HG02763 (cell line): ENCODE data around the gene RGS17.

Experiments
- ATAC-seq: cut with Tn5 transposase; IDR thresholded peaks from one replicate; pipeline ENCODE4 v1.9.1; 2021; ENCODE audit warnings: mild to moderate bottlenecking, moderate library complexity; ENCODE audit not compliant: unreplicated experiment

The RGS17 gene

DNA sequence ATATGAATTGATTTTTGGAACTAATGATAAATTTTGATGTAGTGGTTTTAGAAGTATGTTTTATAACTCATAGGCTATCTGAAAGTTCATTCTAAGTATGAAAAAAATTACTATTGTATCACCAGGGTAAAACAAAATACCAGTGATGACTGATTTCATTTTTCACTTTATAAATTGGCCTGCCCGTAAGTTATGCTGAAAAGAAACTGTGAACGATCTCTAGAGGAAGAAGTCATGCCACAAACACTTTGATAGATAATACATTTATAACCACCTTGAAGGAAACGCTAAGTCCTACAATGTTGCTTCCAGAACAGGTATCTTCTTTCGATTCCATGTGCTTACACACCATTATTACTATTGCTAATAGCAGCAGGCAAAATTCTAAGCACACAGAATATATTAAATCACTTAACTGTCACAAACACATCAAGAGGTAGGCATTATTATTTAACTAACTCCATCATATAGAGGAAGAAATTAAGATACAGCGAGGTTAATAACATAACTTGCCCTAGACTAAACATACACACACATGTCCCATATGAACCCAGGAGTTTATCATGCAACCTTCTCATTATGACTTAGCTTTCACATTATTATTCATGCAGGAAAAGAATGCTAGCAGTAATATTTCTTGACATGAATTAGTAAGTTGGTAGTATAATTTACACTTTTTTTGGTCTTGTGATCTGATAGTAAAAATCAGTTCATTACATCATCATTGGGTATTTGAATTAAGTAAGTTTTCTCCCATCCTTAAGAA, 44.7 kb downstream of the RGS17 start:
- ATAC-seq: no peak

DNA sequence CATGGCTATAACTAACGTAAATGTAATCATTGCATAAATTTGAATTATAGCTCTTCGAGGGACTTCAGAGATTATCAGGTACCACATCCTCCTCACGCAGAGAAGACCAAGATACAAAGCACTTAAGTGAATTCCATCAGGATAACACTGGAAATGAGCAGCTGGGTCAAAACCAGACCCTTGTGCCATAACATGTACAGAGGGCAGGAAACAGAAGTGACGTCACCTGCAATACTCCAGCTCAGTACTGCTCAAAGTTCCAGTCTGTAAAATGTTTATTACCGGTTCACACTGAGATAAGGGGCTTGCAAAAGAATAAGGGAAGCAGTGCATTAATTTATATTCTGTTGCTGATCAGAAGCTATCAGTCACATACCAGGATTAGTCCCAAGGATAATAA, 45.8 kb downstream of the RGS17 start:
- ATAC-seq: no peak

DNA sequence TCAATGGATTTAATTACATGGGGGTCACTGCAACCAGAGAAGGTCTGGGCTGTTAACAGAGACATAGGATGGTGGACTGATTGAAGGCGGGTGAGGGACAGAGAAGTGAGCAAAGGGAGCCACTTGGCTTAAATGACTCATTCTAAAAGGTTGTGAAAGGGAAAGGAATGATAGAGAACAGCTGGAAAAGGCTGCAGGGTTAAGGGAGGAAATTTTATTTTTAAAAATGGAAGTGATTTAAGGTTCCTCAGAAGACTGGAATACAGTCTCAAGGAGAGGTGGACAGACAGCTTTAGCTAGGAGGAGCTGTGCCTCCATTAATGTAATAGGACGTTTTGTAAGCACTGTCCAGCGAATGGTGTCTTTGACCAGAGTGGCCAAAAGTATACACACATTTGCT, 46.7 kb downstream of the RGS17 start:
- ATAC-seq: no peak

DNA sequence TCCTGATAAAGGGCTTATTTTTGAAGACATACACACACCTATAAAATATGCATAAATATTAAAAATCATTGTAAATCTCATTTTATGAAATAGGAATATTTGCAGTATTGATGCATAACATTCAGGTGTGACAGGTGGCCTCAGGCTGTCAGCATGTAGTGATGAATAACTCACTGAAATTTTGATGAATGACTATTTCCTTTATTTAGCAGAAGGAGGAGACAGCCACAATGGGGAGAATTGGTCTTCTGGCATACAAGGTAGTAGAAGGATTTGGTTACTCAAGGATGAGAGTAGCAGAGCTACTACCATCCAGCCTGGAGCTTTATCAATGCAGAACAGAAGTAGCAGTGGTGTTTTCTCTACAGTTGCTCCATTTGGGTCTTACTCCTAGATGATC, 47.2 kb downstream of the RGS17 start:
- no peak for ATAC-seq

DNA sequence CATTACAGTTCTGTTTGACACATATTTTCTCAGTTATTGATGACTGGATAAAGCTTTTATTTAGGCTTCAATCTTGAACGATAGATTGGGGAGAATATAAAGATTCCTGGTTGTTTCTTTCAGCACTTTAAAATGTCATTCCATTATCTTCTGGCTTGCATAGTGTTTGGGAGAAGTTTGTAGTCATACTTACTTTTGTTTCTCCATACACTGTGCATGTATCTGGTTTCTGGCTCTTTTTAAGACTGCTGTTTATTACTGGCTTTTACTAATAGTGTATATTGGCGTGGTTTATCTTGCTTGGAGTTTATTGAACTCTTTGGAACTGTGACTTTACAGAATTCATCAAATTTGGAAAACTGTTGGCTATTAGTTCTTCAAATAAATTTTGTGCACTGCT, 49.2 kb downstream of the RGS17 start:
- no peak for ATAC-seq

DNA sequence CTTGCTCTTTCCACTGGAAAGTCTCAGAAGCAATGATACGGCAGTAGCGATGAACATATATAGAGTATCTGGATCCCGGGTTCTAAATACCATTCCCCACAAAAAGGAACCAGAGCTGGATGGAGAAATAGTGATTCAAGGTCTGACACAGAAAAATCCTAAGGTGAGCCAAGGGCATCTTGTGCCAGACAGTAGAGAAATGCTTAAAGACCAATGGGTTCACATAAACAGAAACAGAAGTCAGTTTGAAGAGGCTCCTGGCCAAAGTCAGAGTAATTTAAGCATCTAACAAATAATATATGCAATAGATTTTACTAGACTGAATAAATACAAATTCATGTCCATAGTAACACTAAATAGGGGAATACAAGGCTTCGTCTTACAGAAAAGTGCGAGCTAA, 54.7 kb downstream of the RGS17 start:
- no peak for ATAC-seq

DNA sequence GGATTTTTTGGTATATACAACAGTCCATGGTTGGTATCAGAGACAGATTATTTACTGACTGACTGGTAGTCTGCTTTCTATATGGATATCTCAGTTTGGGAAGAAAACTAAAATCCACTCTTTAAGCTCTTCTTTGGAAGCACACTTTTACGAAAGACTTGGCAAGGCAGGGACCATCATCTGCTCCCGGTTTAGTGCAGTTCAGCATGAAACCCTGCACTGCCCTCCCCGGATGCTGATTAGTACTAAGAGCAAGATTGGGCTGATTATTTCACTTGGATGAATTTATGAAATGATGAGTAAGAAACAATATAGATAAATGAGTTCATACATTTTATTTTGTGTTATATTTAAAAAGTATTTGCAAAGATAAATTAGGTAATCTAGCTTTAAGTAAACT, 56.3 kb downstream of the RGS17 start:
- ATAC-seq: no peak

DNA sequence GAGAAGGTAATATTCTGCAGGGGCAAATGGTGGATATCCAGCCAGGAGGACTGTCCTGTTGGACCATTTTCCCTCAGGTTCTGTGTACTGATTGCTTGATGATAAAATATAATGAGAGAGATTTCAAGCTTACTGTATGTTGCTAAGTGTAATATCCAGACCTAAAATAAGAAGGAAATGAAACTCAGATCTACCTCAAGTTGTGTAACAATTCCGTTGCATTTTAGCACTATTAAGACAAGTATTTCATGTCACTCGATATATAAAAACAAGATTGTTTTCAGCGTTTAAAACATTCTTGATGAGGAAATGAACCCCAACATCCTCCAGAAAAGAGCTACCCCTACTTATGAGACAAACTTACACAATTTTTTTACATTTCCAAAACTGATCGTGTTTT, 57.2 kb downstream of the RGS17 start:
- ATAC-seq: no peak

DNA sequence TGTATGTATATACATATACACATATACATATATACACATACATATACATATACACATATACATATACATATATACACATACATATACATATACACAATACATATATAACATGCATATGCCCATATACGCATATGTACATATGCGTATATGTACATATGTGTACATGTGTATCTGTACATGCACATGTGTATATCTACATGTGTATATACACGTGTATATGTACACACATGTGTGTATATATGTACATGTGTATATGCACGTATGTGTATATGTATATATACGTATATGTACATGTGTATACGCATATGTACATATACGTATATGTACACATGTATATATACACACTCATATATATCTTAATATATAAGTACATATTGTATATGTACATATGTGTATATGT, 60.3 kb downstream of the RGS17 start:
- no peak for ATAC-seq

DNA sequence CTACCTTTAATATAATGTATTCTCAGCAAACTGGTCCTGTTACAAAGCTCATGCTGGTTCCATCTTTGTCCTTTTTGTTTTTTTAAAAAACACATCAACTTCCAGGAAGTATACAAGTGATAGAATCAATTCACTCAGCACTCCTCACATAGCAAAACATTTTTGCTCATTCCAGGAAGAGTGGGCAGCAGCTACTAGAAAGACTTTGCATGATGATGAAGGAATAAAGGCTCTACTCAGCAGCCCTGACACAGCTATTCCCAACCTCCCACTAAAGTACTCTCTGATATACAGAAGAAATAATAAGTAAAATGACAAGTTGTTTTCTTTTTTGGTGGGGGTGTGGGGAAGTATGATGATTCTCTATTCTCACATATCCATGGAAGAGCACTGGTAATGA, 61.2 kb downstream of the RGS17 start:
- no peak for ATAC-seq

DNA sequence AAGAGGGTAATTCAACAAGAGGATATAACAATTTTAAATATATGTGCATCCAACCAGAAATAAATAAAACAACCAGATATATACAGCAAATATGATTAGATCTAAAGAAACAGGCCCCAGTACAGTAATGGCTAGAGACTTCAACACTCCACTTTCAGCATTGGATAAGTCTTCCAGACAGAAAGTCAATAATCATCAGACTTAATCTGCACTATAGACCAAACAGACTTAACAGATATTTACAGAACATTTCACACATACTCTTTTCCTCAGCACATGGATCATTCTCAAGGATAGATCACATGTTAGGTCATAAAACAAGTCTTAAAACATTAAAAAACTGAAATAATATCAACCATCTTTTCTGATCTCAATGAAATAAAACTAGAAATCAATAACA, 65.9 kb downstream of the RGS17 start:
- ATAC-seq: no peak

DNA sequence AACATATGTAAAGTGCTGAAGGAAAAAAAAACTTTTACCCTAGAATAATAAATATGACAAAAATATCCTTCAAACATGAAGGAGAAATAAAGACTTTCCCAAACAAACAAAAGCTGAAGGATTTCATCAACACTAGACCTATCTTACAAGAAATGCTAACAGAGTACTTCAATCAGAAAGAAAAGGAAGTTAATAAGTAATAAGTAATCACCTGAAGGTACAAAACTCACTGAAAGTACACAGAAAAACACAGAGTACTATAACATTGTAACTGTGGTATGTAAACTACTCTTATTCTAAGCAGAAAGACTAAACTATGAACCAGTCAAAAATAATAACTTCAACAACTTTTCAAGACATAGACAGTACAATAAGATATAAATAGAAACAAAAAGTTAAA, 67.1 kb downstream of the RGS17 start:
- no peak for ATAC-seq

DNA sequence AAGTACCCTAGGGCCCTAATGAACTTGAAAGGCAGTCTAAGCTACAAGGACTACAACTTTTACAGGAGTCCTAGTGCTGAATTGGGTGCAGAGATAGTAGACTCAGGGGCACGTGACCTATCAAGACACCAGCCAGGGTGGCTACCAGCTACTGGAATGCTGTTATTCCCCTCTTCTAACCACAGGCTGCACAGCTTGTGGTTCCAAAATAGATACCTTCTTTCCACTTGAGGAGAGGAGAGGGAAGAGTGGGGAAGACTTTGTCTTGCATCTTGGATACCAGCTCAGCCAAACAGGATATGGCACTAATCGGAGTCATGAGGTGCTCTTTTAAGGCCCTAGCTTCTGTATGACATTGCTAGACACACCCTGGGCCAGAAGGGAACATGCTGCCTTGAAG, 68.6 kb downstream of the RGS17 start:
- no peak for ATAC-seq

DNA sequence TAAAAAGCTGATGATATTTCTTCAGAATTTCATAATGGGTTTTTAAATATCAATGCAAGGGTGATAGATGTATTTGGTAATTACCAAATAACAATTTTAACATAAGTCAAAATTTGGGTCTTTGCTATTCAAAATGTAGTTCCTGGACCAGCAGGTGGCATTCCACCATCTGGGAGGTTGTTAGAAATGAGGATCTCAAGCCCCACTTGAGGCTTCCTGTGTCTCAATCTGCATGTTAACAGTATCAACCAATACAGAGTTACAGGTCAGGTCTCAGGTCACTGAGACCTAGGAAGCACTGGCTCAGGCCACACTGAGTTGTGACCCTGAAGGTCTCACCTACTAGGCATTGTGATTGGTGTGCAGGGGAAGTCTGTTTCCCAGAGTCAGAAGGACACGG, 71.3 kb downstream of the RGS17 start:
- ATAC-seq: no peak

DNA sequence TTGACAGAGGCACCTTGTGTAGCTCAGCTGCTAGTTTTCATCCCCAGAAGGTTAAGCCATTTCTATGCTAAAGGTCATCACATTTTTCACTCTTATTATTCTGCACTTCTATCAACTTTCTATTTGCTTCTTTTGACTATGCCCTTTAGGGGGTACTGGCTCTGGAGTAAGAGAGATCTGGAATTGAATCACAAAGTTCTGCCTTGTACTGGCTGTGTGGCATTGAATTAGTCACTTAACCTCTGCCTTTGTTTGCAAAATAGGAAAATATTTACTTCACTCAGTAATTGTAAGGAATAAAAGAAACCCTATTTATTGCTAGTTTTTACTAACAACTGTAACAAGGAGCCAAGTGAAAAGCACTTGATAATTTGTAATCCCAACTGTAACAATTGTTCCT, 71.8 kb downstream of the RGS17 start:
- ATAC-seq: no peak

DNA sequence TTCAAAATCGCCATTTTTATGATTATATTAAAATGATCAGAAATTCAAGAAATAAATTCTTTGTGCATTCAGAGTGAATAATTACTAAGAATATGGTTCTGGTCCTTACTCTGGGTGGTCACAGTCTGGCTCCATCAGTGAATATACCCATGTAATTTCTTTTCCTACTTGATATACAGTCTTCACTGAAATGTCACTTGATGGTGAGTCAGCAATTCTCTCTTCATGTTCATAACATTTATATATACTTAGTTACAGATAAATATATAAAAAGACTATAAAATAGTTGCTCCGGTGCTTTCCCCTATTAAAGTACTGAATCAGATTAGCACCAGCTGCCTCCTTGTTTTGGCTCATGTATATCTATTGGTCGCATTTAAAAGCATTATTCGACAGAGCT, 72.2 kb downstream of the RGS17 start:
- no peak for ATAC-seq

DNA sequence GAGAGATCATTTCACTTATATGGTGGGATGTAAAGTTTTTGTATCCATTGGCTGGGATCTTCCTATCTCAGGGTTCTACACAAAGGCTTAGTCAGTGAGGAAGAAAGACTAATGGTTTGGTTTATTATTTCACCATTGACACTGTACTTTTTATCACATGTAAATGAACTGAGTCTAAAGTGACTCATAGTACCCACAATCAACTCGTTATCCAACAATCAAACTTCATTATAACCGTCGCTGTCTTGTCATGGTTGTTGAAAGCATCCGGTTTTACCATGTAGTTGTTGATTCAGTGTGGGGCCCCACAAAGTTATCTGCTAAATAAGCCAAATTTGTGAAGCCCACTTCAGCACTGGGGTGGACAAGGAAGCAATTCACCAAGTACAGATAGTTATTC, 72.8 kb downstream of the RGS17 start:
- no peak for ATAC-seq

DNA sequence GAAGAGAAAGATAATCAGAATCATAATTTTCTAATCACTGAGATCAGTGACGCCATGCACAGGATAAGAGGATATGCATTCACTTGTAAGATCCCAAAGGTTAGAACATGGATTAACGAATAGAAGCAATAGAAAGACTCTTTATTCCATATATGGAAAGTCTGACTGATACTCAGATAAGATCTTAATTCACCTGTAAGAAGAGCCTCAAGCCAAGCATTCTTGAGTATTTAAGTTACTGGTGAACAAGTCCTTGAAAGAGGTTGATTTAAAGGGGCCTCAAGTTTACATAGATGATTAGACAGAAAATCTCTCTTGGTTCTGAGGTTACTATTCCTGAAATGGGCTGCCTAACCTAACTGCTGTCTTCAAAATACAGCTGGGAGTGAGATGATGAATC, 74.8 kb downstream of the RGS17 start:
- ATAC-seq: no peak

DNA sequence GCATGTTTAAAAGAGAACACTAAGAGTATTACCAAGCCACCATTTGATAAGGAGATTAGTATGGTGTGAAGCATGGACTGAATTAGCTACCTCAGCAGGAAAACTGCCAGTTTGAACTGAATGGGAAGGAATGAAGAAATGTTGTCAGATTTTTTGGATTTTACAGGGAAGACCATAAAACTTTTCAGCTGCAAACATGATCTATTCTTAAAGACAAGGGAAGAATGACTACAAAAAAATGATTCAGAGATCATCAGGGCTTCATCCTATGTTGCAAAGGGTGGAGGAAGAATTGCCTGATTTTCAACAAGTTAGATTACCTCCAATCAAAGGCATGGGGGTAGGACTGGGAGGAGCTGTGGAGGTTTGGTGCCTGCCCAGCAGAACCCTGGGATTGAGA, 79.3 kb downstream of the RGS17 start:
- no peak for ATAC-seq

DNA sequence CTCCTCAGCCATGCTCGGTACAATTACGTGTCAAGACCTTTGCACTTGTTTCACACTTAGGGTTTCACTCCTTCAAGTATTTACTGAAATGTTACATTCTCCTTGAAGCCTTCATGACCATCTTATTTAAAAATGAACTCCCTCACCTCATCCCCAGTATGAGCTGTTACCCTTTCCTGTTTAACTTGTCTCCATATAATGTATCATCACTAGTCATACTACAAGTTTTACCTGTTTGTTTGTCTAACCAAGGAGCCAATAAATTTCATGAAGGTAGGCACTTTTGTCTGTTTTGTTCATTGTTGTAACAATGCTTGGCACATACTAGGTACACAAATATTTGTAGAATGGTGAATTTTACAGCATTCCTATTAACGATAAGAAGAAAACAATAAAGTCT, 82.5 kb downstream of the RGS17 start:
- ATAC-seq: no peak

DNA sequence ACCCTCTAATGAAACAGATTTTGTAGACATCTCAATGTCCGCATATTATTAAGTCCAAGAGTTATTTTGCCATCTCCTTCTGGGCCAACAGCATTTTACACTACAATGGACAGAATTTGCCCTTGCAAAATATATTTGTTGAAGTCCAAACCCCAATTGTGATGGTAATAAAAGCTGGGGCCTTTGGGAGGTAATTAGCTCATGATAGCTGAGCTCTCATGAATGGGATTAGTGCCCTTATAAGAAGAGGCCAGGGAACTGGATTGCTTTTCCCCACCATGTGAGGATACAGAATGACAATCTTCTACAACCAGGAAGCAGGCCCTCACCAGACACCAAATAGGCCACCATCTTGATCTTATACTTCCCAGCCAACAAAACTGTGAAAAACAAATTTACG, 83.7 kb downstream of the RGS17 start:
- no peak for ATAC-seq

DNA sequence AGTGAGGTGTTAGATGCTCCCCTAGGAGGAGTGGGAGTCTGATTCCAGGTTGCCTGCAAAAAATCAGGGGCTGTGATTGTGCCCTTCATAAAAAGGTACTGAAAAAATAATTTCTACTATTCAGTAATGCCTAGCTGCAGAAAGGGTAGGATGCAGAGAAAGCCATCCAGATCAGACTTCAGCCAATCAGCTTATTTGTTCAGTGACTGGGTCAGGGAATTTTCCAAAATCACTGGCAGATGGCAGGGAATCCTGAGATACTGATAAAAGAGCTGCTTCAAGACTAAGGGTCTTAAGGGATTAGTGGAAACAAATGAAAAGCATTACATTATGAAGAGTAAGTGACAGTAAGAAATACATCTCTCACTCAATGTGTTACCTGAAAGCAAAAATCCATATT, 85.8 kb downstream of the RGS17 start:
- no peak for ATAC-seq

DNA sequence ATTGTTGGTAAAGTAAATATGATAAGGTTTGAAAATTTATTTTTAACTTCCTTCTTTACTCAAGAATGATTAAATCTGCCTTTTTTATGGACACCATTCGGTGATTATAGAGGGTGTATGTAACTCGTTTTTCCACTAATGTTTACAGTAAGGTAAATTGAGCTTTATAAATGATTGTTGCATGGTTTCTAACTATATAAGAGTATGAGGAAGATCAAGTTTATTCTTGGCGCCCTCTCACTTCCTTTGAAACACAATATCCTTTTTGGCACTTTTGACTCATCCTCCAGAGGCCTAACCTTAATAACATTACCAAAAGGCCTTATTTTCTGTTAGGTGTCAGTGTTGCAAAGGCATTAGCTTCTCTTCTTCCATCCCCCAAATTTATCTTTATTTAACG, 86.8 kb downstream of the RGS17 start:
- ATAC-seq: no peak
